ENCODE results near the gene CIB4. TPM values are rescaled to one million over a fixed set of nuclear protein-coding genes. Genes with fewer than 3 reads are reported as not detected.

The CIB4 gene
- total and polyA plus RNA-seq, 9 donors, result 3.9 TPM; not detected in 8

GRCh38 chr2:26633351-26633945 is 7.7 kb downstream of the CIB4 start:
- Histone ChIP-seq H3K9me3 (no peaks in the 10 kb centered on the region), H3K4me3 (no peak overlapping the region), H3K27ac (no peak overlapping the region), H3K36me3 (no peaks in the 10 kb centered on the region), H3K27me3 (no peaks in the 10 kb centered on the region), H3K4me1 (ENCODE audit: insufficient read depth) (no peaks in the 10 kb centered on the region)
- DNase-seq, result peak in 1 of 5 donors; percentile 21
- 67 to 78% (median 73%) methylated on average over 13 of the region's 13 CpGs for WGBS, 3 donors
- intact Hi-C loops (cut with DNase I), result no loop called here
- TF ChIP-seq CTCF (IDR thresholded peaks at IDR 0.05) (no peak), POLR2A (IDR thresholded peaks at IDR 0.05) (no peak), EP300 (IDR thresholded peaks at IDR 0.05) (no peak)

GRCh38 chr2:26632624-26633185 is 8.5 kb downstream of the CIB4 start:
- Histone ChIP-seq H3K4me1 (ENCODE audit: insufficient read depth) (no peaks in the 10 kb centered on the region), H3K36me3 (no peaks in the 10 kb centered on the region), H3K9me3 (no peaks in the 10 kb centered on the region), H3K4me3 (no peak overlapping the region), H3K27ac (no peak overlapping the region), H3K27me3 (no peaks in the 10 kb centered on the region)
- no peak for TF ChIP-seq CTCF (IDR thresholded peaks at IDR 0.05)
- TF ChIP-seq POLR2A (IDR thresholded peaks at IDR 0.05), result no peak
- TF ChIP-seq EP300 (IDR thresholded peaks at IDR 0.05), result no peak
- 83 to 90% (median 86%) methylated on average over 14 of the region's 14 CpGs for WGBS, 3 donors
- intact Hi-C loops (cut with DNase I), result no loop called here
- DNase-seq, result no peak

- no peaks in the 10 kb centered on the region for H3K27me3 ChIP-seq
- H3K36me3 ChIP-seq, result no peaks in the 10 kb centered on the region
- TF ChIP-seq POLR2A (IDR thresholded peaks at IDR 0.05) (no peak), EP300 (IDR thresholded peaks at IDR 0.05) (no peak), CTCF (IDR thresholded peaks at IDR 0.05) (no peak)
- peak in 1 of 5 donors; percentile 9 for DNase-seq
- H3K4me1 ChIP-seq (ENCODE audit: insufficient read depth), result no peaks in the 10 kb centered on the region
- WGBS, 3 donors, result 82 to 83% (median 83%) methylated on average over 13 of the region's 13 CpGs
- H3K4me3 ChIP-seq, result no peak overlapping the region
- intact Hi-C loops (cut with DNase I), result no loop called here
- no peak overlapping the region for H3K27ac ChIP-seq
- no peaks in the 10 kb centered on the region for H3K9me3 ChIP-seq
Observed at GRCh38 chr2:26631401-26632170, 9.6 kb downstream of the CIB4 start.

- no peak overlapping the region for H3K4me3 ChIP-seq
- intact Hi-C loops (cut with DNase I), result no loop called here
- H3K4me1 ChIP-seq (ENCODE audit: insufficient read depth), result no peaks in the 10 kb centered on the region
- WGBS, 3 donors, result 83 to 89% (median 85%) methylated on average over 10 of the region's 10 CpGs
- H3K9me3 ChIP-seq, result no peaks in the 10 kb centered on the region
- TF ChIP-seq POLR2A (IDR thresholded peaks at IDR 0.05) (no peak), EP300 (IDR thresholded peaks at IDR 0.05) (no peak), CTCF (IDR thresholded peaks at IDR 0.05) (no peak)
- H3K27me3 ChIP-seq, result no peaks in the 10 kb centered on the region
- H3K36me3 ChIP-seq, result no peaks in the 10 kb centered on the region
- DNase-seq, result peak in 1 of 5 donors; percentile 8
- no peak overlapping the region for H3K27ac ChIP-seq
Observed at GRCh38 chr2:26630669-26631360, 10.4 kb downstream of the CIB4 start.

All from ovary (tissue), 9 donors.